ENCODE measurements around the gene TNFRSF8.

The TNFRSF8 gene

GRCh38 chr1:12130466-12131130 is 67.5 kb downstream of the TNFRSF8 start:
- H3K4me2 ChIP-seq = peak overlapping the region in 3 of 11 experiments; percentile 67 to 86 (median 84); a peak in 6 of 22 replicates
- H3K9ac ChIP-seq = peak overlapping the region in 4 of 11 experiments; percentile 22 to 27 (median 24); a peak in 4 of 22 replicates
- peaks cover 41 to 98% (median 69%) of the 10 kb centered on the region in 10 experiments for H3K4me1 ChIP-seq
- no peak for TF ChIP-seq Cebpa-rat (IDR thresholded peaks at IDR 0.05)
- H3K4me3 ChIP-seq = no peak overlapping the region
- H3K27ac ChIP-seq = peak overlapping the region in 5 of 11 experiments; percentile 7 to 82 (median 12); a peak in 5 of 22 replicates
- H4K20me1 ChIP-seq = no peaks in the 10 kb centered on the region
- H3K36me3 ChIP-seq = peaks cover 0 to 10% (median 0%) of the 10 kb centered on the region in 11 experiments; a peak in 5 of 22 replicates
- no peaks in the 10 kb centered on the region for H3K27me3 ChIP-seq
- H3K9me3 ChIP-seq (replicated peaks in 1 of 11) = no peaks in the 10 kb centered on the region

- Histone ChIP-seq H3K9ac (peak overlapping the region in 7 of 11 experiments; percentile 9 to 64 (median 52); a peak in 9 of 22 replicates), H3K27me3 (no peaks in the 10 kb centered on the region), H3K4me1 (peaks cover 26 to 98% (median 54%) of the 10 kb centered on the region in 10 experiments), H3K9me3 (replicated peaks in 1 of 11) (no peaks in the 10 kb centered on the region), H3K36me3 (peaks cover 0 to 8% (median 0%) of the 10 kb centered on the region in 11 experiments; a peak in 5 of 22 replicates), H3K4me3 (no peak overlapping the region), H4K20me1 (no peaks in the 10 kb centered on the region), H3K27ac (peak overlapping the region in 9 of 11 experiments; percentile 61 to 82 (median 70); a peak in 18 of 22 replicates), H3K4me2 (peak overlapping the region; percentile 31 to 86 (median 65))
- TF ChIP-seq Cebpa-rat (IDR thresholded peaks at IDR 0.05) = no peak
These were observed 69.0 kb downstream of the TNFRSF8 start for GRCh38 chr1:12132078-12132477.

- Histone ChIP-seq H3K27me3 (no peaks in the 10 kb centered on the region), H3K4me3 (no peak overlapping the region), H3K27ac (peak overlapping the region in 6 of 11 experiments; percentile 11 to 82 (median 78); a peak in 8 of 22 replicates), H3K9ac (no peak overlapping the region; a peak in 1 of 22 replicates), H3K36me3 (peaks cover 0 to 13% (median 0%) of the 10 kb centered on the region in 11 experiments; a peak in 4 of 22 replicates), H4K20me1 (no peaks in the 10 kb centered on the region), H3K4me2 (peak overlapping the region in 5 of 11 experiments; percentile 11 to 86 (median 72); a peak in 8 of 22 replicates), H3K4me1 (peaks cover 30 to 99% (median 57%) of the 10 kb centered on the region in 10 experiments), H3K9me3 (replicated peaks in 1 of 11) (no peaks in the 10 kb centered on the region)
- no peak for TF ChIP-seq Cebpa-rat (IDR thresholded peaks at IDR 0.05)
These were observed 71.6 kb downstream of the TNFRSF8 start for GRCh38 chr1:12134716-12135115.

- no peaks in the 10 kb centered on the region for H3K27me3 ChIP-seq
- no peak for TF ChIP-seq Cebpa-rat (IDR thresholded peaks at IDR 0.05)
- no peaks in the 10 kb centered on the region for H3K9me3 ChIP-seq (replicated peaks in 1 of 11)
- peaks cover 37 to 99% (median 62%) of the 10 kb centered on the region in 10 experiments for H3K4me1 ChIP-seq
- no peak overlapping the region for H3K27ac ChIP-seq
- peak overlapping the region in 2 of 11 experiments; percentile 40 to 84; a peak in 2 of 22 replicates for H3K4me2 ChIP-seq
- peaks cover 0 to 13% (median 0%) of the 10 kb centered on the region in 11 experiments; a peak in 3 of 22 replicates for H3K36me3 ChIP-seq
- no peaks in the 10 kb centered on the region for H4K20me1 ChIP-seq
- no peak overlapping the region for H3K4me3 ChIP-seq
- H3K9ac ChIP-seq = 0 out of 22 replicates have a peak overlapping the region, but pooled peaks of 1 of the 11 experiments have one; percentile 29
These were observed 72.5 kb downstream of the TNFRSF8 start for GRCh38 chr1:12135612-12136011.

- no peaks in the 10 kb centered on the region for H3K9me3 ChIP-seq (replicated peaks in 1 of 11)
- no peaks in the 10 kb centered on the region for H3K27me3 ChIP-seq
- TF ChIP-seq Cebpa-rat (IDR thresholded peaks at IDR 0.05) = no peak
- H3K27ac ChIP-seq = peak overlapping the region in 1 of 11 experiments; percentile 42; a peak in 1 of 22 replicates
- peaks cover 0 to 13% (median 0%) of the 10 kb centered on the region in 11 experiments; a peak in 3 of 22 replicates for H3K36me3 ChIP-seq
- peak overlapping the region in 3 of 11 experiments; percentile 26 to 84 (median 67); a peak in 4 of 22 replicates for H3K4me2 ChIP-seq
- H3K4me1 ChIP-seq = peaks cover 34 to 99% (median 63%) of the 10 kb centered on the region in 10 experiments
- H3K9ac ChIP-seq = peak overlapping the region in 1 of 11 experiments; percentile 25; a peak in 3 of 22 replicates
- no peaks in the 10 kb centered on the region for H4K20me1 ChIP-seq
- no peak overlapping the region for H3K4me3 ChIP-seq
These were observed 74.0 kb downstream of the TNFRSF8 start for GRCh38 chr1:12136916-12137610.

GRCh38 chr1:12138196-12139168 is 75.4 kb downstream of the TNFRSF8 start:
- peak overlapping the region in 9 of 11 experiments; percentile 0 to 92 (median 49); a peak in 13 of 22 replicates for H3K4me2 ChIP-seq
- peak overlapping the region in 2 of 11 experiments; percentile 6 to 25; a peak in 2 of 22 replicates for H3K9ac ChIP-seq
- no peaks in the 10 kb centered on the region for H4K20me1 ChIP-seq
- peaks cover 34 to 100% (median 63%) of the 10 kb centered on the region in 10 experiments for H3K4me1 ChIP-seq
- TF ChIP-seq Cebpa-rat (IDR thresholded peaks at IDR 0.05) = no peak
- peaks cover 0 to 13% (median 0%) of the 10 kb centered on the region in 11 experiments; a peak in 3 of 22 replicates for H3K36me3 ChIP-seq
- H3K9me3 ChIP-seq (replicated peaks in 1 of 11) = no peaks in the 10 kb centered on the region
- H3K27me3 ChIP-seq = no peaks in the 10 kb centered on the region
- no peak overlapping the region for H3K4me3 ChIP-seq
- peak overlapping the region in 5 of 11 experiments; percentile 5 to 98 (median 89); a peak in 7 of 22 replicates for H3K27ac ChIP-seq

GRCh38 chr1:12140016-12140415 is 76.9 kb downstream of the TNFRSF8 start:
- Histone ChIP-seq H3K36me3 (peaks cover 0 to 13% (median 0%) of the 10 kb centered on the region in 11 experiments; a peak in 3 of 22 replicates), H3K4me1 (peaks cover 43 to 99% (median 68%) of the 10 kb centered on the region in 10 experiments), H3K27me3 (no peaks in the 10 kb centered on the region), H4K20me1 (no peaks in the 10 kb centered on the region), H3K4me3 (no peak overlapping the region), H3K27ac (peak overlapping the region in 6 of 11 experiments; percentile 14 to 98 (median 68); a peak in 9 of 22 replicates), H3K9me3 (replicated peaks in 1 of 11) (no peaks in the 10 kb centered on the region), H3K9ac (peak overlapping the region in 4 of 11 experiments; percentile 18 to 90 (median 24); a peak in 3 of 22 replicates), H3K4me2 (peak overlapping the region in 9 of 11 experiments; percentile 0 to 92 (median 53); a peak in 13 of 22 replicates)
- TF ChIP-seq Cebpa-rat (IDR thresholded peaks at IDR 0.05) = no peak

Measured in BLaER1 treated with 17β-estradiol and CSF1 and Interleukin-3, amounts not matched to agents 10 nM and 100 nM (cell line).